Activated CD4-positive, CD25-positive, alpha-beta regulatory T cell treated with anti-CD3 and anti-CD28 coated beads, Interleukin-2, amount 50 U/mL, for 72 hours (primary cell): ENCODE data around the gene TTYH2.

Source experiments
- DNase-seq: peaks from one replicate; pipeline ENCODE4 v3.0.0; 2021

Gene TTYH2

DNA sequence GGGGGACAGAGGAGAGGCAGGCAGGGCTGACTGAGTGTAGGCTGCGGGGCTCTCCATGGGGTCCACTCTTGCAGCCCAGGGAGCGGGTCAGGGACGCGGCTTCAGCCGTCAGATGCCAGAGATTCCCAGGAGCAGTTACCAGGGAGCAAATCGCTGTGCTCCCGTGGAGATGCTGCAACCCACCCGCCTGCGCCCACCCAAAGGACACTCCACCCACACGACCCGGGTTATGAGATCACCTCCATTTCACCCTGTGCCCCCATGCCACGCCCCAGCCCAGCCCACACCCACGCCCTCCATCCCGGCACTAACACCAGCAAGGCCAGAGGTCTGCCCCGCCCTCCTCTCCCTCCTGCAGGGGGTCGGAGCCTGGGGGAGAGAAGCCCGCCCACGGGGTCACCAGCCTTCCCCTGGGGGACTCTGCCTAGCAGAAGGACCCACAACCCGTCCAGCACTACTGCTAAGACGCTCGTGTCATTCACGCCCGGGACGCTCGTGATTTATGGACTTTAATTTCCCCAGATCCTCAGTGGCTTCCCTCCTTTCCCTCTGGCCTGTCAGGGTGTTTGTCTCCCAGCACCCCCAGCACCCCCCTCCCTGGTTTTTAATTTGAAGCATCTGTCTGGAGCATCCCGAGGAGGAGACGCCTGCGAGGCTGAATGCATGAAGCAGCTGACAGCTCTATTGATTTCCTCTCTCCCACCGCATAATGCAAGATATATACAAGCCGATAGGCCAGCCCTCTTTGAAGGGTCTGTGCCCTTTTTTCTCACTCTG is 16.6 kb upstream of the TTYH2 start:
- no peak for DNase-seq

DNA sequence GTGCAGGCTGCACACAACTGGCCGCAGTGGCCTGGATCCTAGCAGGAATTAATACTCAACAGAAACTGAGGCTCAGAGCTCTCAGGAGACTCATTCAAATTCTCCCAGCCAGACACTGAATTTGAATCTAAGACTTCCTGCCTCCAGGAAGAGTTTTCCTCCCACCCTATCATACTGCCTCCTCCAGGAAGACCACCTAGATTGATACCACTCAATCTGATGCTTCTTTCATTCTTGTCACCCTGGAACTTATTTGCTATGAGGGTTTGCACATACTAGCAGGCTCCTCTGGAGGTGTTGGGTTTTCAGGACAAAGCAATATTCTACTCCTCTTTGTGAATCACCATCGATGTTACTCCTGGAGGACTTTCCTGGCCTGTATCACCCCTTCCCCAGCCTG is 15.6 kb upstream of the TTYH2 start:
- no peak for DNase-seq

DNA sequence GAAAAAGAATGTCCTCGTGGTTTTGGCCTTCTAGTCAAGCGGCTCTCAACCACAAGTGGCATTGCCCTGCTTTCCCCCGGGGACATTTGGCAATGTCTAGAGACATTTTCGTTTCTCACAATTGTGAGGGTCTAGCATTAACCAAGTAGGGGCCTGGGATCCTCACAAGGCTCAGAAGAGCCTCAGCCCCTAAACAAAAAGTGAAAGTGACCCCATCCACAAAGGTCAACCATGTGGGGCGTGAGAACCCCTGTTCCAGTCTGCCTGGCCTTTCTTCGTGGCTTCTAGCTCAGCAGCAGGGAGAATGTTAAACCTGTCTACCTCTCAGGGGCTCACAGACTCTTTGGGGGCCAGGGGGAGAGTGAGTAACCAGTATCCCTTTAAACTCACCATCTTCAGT is 14.7 kb upstream of the TTYH2 start:
- no peak for DNase-seq

DNA sequence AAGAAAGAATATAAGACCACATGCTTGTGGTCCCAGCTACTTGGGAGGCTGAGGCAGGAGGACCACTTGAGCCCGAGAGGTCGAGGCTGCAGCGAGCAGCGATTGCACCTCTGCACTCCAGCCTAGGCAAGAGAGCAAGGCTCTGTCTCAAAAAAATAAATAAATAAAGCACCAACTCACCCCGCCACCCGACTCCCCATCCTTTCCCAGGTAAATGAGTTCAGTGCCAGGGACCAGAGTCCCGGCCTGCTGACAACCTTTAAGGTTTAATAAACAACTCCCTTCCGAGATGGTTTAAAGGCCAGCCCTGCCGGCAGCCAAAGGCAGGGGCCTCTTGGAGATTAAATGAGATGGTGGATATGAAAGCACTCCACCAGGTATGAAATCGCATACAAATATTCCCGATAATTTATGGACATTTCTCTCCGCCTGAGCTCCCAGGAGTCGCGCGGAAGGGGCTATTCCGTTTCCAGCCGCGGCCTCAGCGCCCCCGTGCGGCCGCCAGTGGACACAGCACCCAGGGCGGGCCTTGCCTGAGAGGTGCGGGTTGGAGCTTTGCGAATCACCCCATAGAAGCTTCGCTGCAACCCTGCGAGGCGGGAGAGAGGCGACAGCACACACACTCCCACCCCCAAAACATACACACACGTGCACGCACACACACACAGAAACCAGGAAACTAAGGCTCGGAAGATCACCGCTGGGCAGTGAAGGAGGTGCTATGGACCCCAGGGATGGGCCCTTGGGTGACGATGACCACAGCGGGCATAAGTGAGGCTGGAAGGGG is 13.9 kb upstream of the TTYH2 start:
- peak; percentile 71 for DNase-seq

DNA sequence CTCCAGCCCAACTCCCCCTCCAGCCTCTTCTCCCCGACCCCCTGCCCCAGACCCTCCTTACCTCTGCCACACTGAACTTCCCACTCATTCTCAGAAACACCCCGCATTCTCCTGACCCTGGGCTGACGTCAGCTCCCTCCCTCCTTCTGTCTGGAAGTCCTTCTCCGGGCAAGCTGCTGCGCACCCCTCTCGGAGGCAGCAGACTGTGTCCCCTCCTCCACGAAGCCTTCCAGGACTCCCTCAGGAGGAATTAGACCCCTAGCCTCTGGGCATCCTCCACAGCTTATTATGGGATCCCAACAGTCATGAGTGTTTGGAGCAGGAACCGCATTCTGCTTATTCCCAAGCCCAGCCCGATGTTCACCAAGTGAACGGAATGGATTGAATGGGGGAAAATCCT is 13.3 kb upstream of the TTYH2 start:
- no peak for DNase-seq

DNA sequence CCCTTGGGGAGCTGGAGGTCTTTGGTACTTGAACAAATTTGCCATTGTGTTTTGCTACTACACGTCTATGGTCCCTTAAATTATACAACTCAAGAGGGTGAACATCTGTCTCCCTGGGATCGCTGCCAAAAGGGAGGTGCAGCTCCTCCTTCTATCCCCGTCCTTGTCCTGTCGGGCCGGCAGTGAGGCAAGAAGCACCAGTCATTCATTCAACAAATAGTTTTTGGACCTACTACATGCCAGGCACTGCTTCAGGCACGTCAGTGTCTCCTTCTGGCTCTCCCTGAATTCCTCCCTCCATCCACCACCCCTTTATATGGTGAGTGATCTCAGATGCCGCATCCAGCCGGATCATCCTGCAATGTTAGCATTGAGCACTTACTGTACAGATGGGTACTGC is 12.1 kb upstream of the TTYH2 start:
- no peak for DNase-seq

DNA sequence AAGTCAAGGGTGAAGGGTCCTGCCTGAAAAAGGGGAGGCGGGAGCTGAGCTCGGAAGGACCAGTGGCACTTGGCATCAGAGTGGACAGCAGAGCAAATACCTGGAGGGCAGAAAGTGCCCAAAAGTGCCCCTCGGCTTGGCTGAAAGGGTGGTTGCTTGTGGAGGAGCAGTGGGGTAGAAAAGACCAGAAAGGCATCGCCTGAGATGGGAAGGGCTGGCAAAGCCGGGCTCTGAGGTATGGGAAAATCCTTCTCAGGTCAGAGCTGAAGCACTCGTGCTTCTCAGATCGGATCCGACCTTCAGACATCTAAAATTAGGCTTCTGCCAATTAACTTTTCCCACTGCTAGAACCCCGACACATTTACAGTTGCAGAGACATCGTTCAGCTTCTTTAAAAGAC is 11.4 kb upstream of the TTYH2 start:
- DNase-seq, result no peak

DNA sequence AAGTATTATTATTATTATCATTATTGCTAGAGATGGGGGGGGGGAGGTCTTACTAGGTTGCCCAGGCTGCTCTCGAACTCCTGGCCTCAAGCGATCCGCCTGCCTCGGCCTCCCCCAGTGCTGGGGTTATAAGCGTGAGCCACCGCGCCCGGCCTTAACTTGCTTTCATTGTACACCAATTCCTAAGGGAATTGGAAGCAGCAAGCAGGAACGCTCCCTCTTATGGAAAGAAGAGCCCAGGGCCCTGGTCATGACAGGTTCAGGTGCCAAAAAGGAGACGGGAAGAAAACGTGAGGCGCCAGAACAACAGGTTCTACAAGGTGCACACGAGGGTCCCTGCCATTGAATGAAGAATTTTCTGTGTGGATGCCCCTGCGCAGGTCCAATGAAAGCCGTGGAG is 10.4 kb upstream of the TTYH2 start:
- no peak for DNase-seq

DNA sequence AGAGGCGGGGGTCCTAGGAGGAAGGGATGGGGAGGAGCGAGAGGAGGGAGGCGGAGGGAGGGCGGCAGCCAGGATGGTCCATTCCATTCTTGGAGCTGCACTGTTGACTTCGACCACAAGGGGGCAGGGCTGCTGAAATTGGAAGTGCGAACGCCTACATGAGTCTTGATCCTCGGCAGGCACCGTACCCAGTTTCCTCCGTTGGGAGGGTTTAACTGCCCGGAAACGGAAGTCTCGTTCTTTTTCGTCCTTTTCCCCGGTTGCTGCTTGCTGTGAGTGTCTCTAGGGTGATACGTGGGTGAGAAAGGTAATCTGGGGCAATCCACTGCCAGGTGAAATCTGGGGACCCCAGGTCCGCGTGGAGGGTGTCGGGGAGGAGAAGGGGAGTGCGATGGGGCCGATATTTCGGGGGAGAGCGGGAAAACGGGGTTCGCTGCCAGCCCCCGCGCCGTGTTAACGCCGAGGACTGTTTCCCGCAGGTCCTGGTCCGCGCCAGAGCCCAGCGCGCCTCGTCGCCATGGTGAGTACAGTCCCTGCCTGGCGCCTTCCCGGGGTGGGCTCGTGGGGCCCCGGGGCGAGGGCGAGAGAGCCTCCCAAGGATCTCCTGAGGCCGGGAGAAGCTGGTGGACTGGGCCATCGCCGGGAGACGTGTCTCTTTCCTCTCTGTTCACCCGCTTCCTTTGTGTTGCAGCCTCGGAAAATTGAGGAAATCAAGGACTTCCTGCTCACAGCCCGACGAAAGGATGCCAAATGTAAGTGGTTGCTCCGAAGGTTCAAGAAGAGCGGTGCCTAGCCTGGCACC is 9.7 kb upstream of the TTYH2 start, which contains the start of gene RPL38:
TSS of gene RPL38 (plus strand) at position 240 of the 802 bp plus-strand sequence. CDS start at position 518, 278 bp downstream.
- DNase-seq, result peak; percentile 97

DNA sequence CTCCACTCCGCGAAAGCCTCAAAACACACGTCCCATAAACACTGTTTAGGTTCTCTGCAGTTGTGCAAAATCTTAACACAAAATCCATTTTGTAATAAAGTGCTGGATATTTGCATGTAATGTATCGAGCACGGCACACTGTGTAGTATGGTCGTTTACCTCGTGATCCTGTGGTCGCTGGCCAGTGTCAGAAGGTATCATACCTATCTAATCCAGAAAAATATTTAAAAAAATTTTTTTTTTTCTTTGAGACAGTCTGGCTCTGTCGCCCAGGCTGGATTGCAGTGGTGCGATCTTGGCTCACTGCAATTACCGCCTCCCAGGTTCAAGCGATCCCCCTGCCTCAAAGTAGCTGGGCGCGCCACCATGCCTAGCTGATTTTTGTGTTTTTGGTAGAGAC is 8.9 kb upstream of the TTYH2 start:
- DNase-seq, result no peak

DNA sequence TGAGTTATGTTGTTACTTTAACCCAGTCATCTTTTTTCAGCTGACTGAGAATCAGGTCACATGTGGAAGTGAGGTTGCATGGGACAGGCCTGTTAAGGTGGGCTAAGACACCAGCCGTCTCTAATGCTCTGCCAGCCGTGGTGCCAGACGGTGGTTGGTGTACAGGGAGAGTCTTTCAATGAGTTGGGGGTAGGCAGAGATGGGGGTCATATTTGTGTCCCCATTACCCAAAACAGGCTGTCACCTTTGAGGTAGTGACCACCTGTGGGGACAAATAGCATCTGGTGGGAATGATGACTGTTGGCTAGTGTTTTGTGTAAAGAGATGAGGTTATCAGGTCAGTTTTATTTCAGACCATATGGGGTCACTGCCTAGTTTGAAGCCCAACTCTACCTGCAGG is 8.1 kb upstream of the TTYH2 start:
- no peak for DNase-seq

DNA sequence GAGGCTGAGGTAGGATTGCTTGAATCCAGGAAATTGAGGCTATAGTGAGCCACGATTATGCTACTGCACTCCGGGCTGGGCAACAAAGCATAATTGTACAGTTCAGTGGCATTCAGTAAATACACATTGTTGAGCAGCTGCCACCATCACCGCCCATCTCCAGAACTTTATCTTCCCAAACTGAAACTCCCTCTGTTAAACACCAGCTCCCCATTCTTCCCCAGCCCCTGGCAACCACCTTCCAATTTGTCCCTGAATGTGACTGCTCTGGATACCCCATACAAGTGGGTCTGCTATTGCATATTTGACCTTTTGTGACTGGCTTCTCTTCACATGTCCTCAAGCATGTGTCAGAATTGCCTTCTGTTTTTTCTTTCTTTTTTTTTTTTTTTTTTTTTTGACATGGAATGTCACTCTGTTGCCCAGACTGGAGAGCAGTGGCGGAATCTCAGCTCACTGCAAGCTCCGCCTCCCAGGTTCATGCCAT is 7.0 kb upstream of the TTYH2 start:
- no peak for DNase-seq

DNA sequence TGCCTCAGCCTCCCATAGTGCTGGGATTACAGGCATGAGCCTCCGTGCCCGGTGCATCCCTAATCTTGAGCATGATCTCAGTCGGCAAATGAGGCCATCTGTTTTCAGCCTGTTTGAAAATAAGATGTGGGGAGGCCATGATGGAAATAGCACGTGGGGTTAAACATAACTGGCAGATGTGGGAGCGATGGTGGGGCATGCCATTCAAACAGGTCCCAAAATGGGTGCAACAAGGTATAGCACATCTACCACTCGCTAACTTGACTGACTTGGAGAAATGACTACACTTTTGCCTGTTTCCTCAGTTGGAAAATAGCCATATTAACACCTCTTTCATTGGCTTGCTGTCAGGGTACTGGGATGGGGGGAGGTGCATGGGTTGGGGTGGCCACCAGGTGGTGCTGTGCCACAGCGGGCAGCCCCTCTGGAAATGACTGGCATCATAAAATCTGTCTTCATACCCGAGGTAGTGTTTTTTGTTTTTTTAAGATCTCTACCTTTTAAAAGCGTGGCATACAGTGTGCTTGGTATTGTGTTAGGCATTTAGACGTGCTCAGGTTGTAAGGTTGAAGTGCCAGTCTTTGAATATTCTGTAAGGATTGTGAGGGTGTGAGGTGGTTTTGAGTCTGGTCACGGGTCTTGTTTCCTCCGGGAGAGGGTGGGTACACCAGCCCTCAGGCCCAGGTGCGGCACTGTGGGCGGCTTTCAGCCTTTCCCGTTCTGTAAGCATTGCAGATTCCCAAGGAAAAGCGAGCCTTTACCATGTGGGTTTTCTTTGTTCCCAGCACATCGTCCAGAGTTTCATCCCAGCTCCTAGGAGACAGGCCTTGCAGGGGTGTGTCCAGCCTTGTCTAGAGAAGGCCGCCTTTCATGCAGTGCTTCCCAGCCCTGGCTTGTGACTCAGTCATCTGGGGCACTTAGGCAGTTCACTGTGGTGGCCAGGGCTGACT is 2.9 kb upstream of the TTYH2 start:
- DNase-seq, result peak; percentile 76

DNA sequence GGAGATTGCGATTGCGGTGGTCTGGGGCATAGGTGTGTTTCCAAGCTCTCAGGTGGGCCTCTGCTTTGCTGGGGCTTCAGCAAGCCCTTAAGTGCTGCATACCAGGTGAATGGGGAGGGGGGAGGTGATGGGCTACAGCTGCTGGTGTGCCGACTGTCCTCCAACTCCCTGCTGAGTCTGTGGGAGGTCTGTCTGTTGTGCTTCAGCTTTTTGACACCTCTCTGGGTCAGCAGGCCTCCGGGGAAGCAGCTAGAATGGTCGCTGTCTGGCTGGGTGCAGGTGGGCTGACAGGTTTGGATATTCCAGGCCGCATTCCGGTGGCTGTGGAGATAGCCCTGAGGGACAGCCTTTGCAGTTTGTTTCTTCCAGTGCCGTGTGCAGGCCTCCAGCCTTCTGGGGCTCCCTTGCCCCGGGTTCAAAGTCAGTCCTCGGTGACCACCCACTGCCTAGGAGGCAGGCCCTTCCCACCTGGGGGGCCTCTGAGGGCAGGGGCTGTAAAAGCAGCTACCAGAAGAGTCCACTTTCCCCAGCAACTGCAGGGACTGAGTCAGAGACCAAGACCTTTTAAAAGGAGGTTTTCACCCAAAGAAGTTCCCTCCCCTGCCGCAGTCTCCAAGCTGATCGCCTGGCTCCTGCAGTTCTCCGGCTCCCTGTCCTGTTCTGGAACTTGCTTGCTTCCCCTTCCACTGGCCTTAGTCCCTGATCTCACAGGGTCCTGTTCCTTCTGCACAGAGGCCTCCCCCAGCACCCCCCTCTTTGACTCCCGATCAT is 2.0 kb upstream of the TTYH2 start:
- DNase-seq, result no peak

DNA sequence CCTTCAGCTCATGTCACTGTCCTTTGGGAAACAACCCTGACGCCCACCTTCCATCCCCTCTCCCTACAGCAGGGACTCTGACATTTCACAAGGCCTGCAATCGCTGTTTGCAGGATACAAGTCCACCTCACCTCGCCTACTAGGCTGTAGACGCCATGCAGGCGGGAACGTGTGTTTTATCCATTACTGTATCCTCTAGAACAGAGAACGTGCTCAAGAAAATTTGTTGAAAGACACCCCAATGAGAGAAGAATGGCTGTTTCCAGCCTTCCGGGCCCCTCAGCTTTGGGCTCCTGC is 1.5 kb upstream of the TTYH2 start:
- no peak for DNase-seq

DNA sequence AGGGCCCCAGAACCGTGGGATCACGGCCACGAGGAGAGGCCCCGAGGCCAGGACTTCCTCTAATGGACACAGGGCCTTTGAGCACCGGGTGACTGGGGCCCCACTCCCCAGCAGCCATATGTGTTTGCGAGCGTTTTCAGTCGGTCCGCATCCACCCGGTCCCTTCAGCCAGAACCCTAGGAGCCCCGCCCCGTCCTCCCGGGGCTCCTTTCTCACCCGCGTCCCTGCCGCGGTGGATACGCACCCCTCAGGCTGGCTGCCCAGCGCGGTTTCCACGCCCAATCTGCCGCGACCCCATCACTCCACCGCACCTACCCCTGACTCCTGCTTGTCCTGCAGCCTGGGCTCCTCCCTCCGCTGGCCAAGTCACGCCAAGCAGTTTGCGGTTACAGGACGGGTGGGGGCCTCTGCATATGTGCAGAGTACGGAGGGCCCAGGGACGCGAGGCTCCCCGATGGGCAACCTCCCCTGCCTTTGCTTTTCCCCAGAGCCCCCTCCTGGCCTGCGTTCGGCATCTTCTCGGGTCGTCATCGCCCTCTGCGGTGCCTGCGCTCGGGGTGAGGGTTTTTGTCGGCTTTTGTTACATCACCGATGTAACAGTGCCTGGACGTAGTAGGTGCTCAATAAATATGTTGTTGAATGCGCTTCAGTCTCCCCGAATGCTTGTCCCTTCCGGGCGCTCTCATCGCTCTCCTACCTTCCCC is 1.0 kb upstream of the TTYH2 start:
- DNase-seq, result peak; percentile 40

DNA sequence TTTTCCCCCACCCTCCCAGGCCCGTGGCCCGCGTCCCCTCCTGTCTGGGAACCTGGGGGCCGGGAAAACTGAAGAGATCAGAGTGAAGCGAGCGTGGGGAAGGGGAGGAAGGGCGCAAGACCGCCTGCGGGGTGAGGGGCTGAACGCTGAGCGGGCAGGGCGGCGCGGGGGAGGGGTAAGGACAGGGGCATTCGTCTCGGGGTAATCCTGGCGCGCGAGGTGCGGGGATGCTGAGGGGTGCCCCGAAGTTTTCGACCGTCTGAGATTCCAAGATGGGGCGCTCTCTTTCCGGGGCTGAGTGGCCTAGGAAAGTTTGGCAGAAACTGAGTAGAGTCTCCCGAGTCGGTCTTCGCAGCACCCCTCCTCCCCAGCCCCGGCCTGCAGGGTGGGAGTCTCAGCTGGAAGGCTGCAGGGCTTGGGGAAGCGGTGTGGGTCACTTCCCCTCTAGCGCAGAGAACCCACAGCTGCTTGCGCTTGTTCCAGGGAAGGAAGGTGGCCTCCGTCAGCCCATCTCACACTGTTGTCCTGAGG is 555 bp downstream of the TTYH2 start:
- DNase-seq, result no peak

DNA sequence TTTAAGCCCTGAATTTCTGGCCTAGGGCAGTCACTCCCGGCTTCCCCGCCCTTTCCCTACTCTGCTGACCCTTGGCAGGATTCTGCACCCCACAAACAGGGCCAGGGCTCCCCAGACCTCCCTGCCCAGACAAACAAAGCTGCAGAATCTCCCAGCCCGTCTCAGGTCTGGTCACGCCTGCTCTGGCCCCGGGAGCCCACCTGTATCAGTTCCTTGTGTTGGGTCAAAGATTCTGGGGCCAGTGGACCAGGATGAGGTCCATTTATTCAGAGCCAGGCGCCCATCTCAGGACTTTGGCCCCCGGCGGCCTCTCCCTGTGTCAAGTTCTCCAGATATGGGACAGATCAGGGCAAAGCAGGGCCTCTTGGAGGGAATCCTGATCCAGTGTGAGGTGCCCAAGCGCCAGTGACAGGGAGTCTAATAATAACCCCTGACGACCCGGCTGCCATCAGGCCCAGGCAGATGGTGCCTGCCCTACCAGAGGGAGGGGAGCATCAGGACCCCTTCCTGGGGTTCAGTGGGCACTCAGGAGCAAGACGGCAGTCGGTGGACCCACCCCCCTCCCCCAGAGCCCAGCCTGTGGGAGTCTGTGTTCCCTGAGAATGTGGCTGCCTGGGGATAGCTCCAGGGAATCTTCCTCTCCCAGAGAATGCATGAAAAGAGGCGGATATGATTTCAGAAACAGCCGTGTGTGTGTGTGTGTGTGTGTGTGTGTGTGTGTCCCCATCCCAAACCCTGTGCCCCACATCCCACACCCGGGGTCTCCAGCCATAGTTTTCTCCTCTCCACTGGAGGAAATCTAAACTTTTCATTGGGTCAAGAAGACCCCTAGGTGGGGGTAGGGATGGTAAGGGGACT is 1.3 kb downstream of the TTYH2 start:
- DNase-seq, result no peak

DNA sequence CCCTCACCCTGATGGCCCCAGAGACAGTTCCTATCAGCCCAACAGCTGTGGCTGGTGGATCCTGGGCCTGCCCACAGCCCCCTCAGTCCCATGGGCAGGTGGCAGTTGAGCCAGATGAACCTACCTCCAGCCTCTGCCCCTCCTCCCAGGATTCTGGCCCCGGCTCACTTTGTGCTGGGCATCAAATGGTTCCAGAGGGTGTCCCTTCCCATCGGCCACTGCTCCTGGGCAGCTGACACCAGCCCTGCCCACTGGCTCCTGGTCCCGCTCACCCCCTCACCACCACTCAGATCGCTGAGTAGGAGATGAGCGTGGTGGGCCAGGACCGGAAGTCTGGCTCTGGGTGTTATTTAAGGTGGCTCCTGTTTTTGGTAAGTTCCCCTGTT is 2.0 kb downstream of the TTYH2 start:
- no peak for DNase-seq

DNA sequence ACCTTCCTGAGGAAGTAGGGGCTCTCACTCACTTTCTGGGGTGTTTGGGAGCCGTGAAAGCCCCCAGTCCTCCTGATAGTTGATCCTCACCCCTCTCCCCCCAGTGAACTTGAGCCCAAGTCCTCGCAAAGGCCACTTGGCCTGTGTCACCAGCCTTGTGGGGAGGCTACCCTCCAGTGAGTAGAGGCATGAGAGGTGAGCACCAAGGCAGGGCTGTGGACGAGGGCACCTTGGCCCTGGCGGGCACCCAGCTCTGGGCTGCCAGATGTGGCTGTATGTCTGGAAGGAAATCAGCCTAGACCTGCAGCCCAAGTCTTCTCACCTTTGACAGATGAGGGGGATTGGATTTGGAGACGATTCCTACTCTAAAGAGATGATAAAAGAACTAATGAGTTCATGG is 3.1 kb downstream of the TTYH2 start:
- no peak for DNase-seq
